HG02981 (cell line): ENCODE measurements around the gene SIGLEC7.

Experiments
- ATAC-seq: cut with Tn5 transposase; IDR thresholded peaks from one replicate; pipeline ENCODE4 v1.9.1; 2021; ENCODE audit warnings: mild to moderate bottlenecking, moderate library complexity; ENCODE audit not compliant: unreplicated experiment

The SIGLEC7 gene

GRCh38 chr19:51200071-51200666, 58.1 kb downstream of the SIGLEC7 start:
- no peak for ATAC-seq

GRCh38 chr19:51201712-51202111, 59.6 kb downstream of the SIGLEC7 start:
- no peak for ATAC-seq
